GM06990 (cell line): ENCODE measurements around the gene GUCD1.

ENCODE experiments used
- DNase-seq: peaks from one replicate; pipeline ENCODE4 v3.0.0-alpha.2; 2011; ENCODE audit not compliant: insufficient read length; ENCODE audit errors: extremely low read depth
- H3K27me3 ChIP-seq: replicated peaks from 2 replicates; pipeline ENCODE4 v1.6.0; 2011; ENCODE audit warnings: low read length; ENCODE audit not compliant: control insufficient read depth, insufficient read depth
- H3K36me3 ChIP-seq: 2 replicates; pipeline ENCODE4 v1.5.1; 2011; ENCODE audit warnings: low read length; ENCODE audit not compliant: control insufficient read depth, insufficient read depth
- H3K4me3 ChIP-seq: replicated peaks from 2 replicates; pipeline ENCODE4 v1.5.1; 2011; ENCODE audit warnings: low read depth, mild to moderate bottlenecking, control low read depth, low read length
- CTCF ChIP-seq: IDR thresholded peaks from 2 replicates; pipeline ENCODE4 v1.5.1; 2011; ENCODE audit warnings: low read length, control low read depth, mild to moderate bottlenecking, inconsistent platforms; ENCODE audit not compliant: insufficient read depth, poor library complexity, severe bottlenecking

The GUCD1 gene

GRCh38 chr22:24506802-24507438, 48.0 kb downstream of the GUCD1 start:
- Histone ChIP-seq H3K27me3 (no peaks in the 10 kb centered on the region), H3K4me3 (no peak overlapping the region), H3K36me3 (no peaks in the 10 kb centered on the region)
- DNase-seq, result no peak
- TF ChIP-seq CTCF, result no peak

- TF ChIP-seq CTCF, result no peak
- Histone ChIP-seq H3K36me3 (no peaks in the 10 kb centered on the region), H3K27me3 (no peaks in the 10 kb centered on the region), H3K4me3 (no peak overlapping the region)
- DNase-seq, result no peak
Observed at GRCh38 chr22:24504956-24505736, 49.8 kb downstream of the GUCD1 start.

- no peak for TF ChIP-seq CTCF
- no peaks in the 10 kb centered on the region for H3K27me3 ChIP-seq
- no peaks in the 10 kb centered on the region for H3K36me3 ChIP-seq
- DNase-seq, result no peak
- no peak overlapping the region for H3K4me3 ChIP-seq
Observed at GRCh38 chr22:24504540-24504939, 50.4 kb downstream of the GUCD1 start.

GRCh38 chr22:24503843-24504338, 51.0 kb downstream of the GUCD1 start:
- DNase-seq, result no peak
- H3K4me3 ChIP-seq, result no peak overlapping the region; the same call in 1 of the 2 replicates
- no peak for TF ChIP-seq CTCF
- H3K36me3 ChIP-seq, result no peaks in the 10 kb centered on the region
- H3K27me3 ChIP-seq, result no peaks in the 10 kb centered on the region

- Histone ChIP-seq H3K4me3 (no peak overlapping the region; the same call in 1 of the 2 replicates), H3K36me3 (no peaks in the 10 kb centered on the region), H3K27me3 (no peaks in the 10 kb centered on the region)
- DNase-seq, result peak; percentile 64
- peak; percentile 78 for TF ChIP-seq CTCF
Observed at GRCh38 chr22:24503137-24503842, 51.6 kb downstream of the GUCD1 start.
